ENCODE results near the gene TTPAL. TPM values are rescaled to one million over a fixed set of nuclear protein-coding genes. Genes with fewer than 3 reads are reported as not detected.

TTPAL gene
- total RNA-seq, 3 donors from 2014 or later (not counting 1 experiment from before 2014, with no cell fraction given) = 17.2 to 22.9 (median 22.5) TPM

- no peak overlapping the region for H3K27ac ChIP-seq (ENCODE audit: low read length)
- Mint-ChIP-seq H3K9me3 (no peaks in the 10 kb centered on the region), H3K27me3 (ENCODE audit: low read depth in 2 of 2) (no peaks in the 10 kb centered on the region), H3K36me3 (peaks cover 30% of the 10 kb centered on the region), H3K4me3 (no peak overlapping the region), H3K27ac (peak overlapping the region in 1 of 2 donors; percentile 16), H3K4me1 (peaks cover 6 to 8% of the 10 kb centered on the region in 2 donors)
- H3K27me3 ChIP-seq (ENCODE audit: control insufficient read depth, insufficient read depth, low read length) = no peaks in the 10 kb centered on the region
- no peaks in the 10 kb centered on the region for H3K9me3 ChIP-seq (ENCODE audit: control insufficient read depth, insufficient read depth, low read length)
- peak in 1 of 3 donors; percentile 80 for ATAC-seq
- DNase-seq = no peak
- peaks cover 6% of the 10 kb centered on the region for H3K4me1 ChIP-seq (ENCODE audit: control insufficient read depth, insufficient read depth, low read length)
- WGBS (ENCODE audit: insufficient coverage) = 89% methylated on average over 7 of the region's 7 CpGs
- H3K4me3 ChIP-seq (ENCODE audit: low read length) = no peak overlapping the region
- intact Hi-C loops (cut with micrococcal nuclease) = no loop called here
- TF ChIP-seq CTCF (IDR thresholded peaks at IDR 0.05) = no peak
- H3K36me3 ChIP-seq (ENCODE audit: control insufficient read depth, insufficient read depth, low read length) = peaks cover 67% of the 10 kb centered on the region
These were observed 9.6 kb downstream of the TTPAL start for GRCh38 chr20:44485078-44485829.

- Mint-ChIP-seq H3K36me3 (peaks cover 33% of the 10 kb centered on the region), H3K4me1 (peaks cover 11 to 12% of the 10 kb centered on the region in 2 donors), H3K27me3 (ENCODE audit: low read depth in 2 of 2) (no peaks in the 10 kb centered on the region), H3K27ac (no peak overlapping the region), H3K4me3 (no peak overlapping the region), H3K9me3 (no peaks in the 10 kb centered on the region)
- TF ChIP-seq CTCF (IDR thresholded peaks at IDR 0.05) = no peak
- ATAC-seq (no peak), DNase-seq (no peak)
- H3K4me1 ChIP-seq (ENCODE audit: control insufficient read depth, insufficient read depth, low read length) = peaks cover 12% of the 10 kb centered on the region
- H3K27ac ChIP-seq (ENCODE audit: low read length) = no peak overlapping the region
- no peaks in the 10 kb centered on the region for H3K9me3 ChIP-seq (ENCODE audit: control insufficient read depth, insufficient read depth, low read length)
- no peak overlapping the region for H3K4me3 ChIP-seq (ENCODE audit: low read length)
- H3K27me3 ChIP-seq (ENCODE audit: control insufficient read depth, insufficient read depth, low read length) = no peaks in the 10 kb centered on the region
- H3K36me3 ChIP-seq (ENCODE audit: control insufficient read depth, insufficient read depth, low read length) = peaks cover 64% of the 10 kb centered on the region
- intact Hi-C loops (cut with micrococcal nuclease) = no loop called here
- WGBS (ENCODE audit: insufficient coverage) = 92% methylated on average over 1 of the region's 2 CpGs
These were observed 10.1 kb downstream of the TTPAL start for GRCh38 chr20:44485830-44486198.

- peaks cover 26% of the 10 kb centered on the region for H3K36me3 Mint-ChIP-seq
These were observed 12.9 kb downstream of the TTPAL start for GRCh38 chr20:44488551-44488950.

More at GRCh38 chr20:44488551-44488950, 12.9 kb downstream of the TTPAL start:
- no peak overlapping the region for H3K4me3 ChIP-seq (ENCODE audit: low read length)
- no peaks in the 10 kb centered on the region for H3K9me3 Mint-ChIP-seq
- DNase-seq (no peak), ATAC-seq (no peak)
- peak overlapping the region in 1 of 2 donors; percentile 13 for H3K27ac Mint-ChIP-seq
- peaks cover 32% of the 10 kb centered on the region for H3K4me1 ChIP-seq (ENCODE audit: control insufficient read depth, insufficient read depth, low read length)
- H3K4me1 Mint-ChIP-seq = peaks cover 31 to 33% of the 10 kb centered on the region in 2 donors
- H3K9me3 ChIP-seq (ENCODE audit: control insufficient read depth, insufficient read depth, low read length) = no peaks in the 10 kb centered on the region
- H3K4me3 Mint-ChIP-seq = no peak overlapping the region
- no peak overlapping the region for H3K27ac ChIP-seq (ENCODE audit: low read length)
- H3K27me3 ChIP-seq (ENCODE audit: control insufficient read depth, insufficient read depth, low read length) = no peaks in the 10 kb centered on the region
- intact Hi-C loops (cut with micrococcal nuclease) = no loop called here
- peaks cover 52% of the 10 kb centered on the region for H3K36me3 ChIP-seq (ENCODE audit: control insufficient read depth, insufficient read depth, low read length)
- H3K27me3 Mint-ChIP-seq (ENCODE audit: low read depth in 2 of 2) = no peaks in the 10 kb centered on the region
- 96% methylated on average over 5 of the region's 5 CpGs for WGBS (ENCODE audit: insufficient coverage)
- TF ChIP-seq CTCF (IDR thresholded peaks at IDR 0.05) = no peak

Data from natural killer cell (primary cell).